GM12864 (cell line): ENCODE data around the gene FIBCD1.

Experiments
- DNase-seq: peaks from one replicate; pipeline ENCODE4 v3.0.0-alpha.2; 2011; ENCODE audit warnings: low read depth
- H3K4me3 ChIP-seq: 2 replicates; pipeline ENCODE4 v1.5.1; 2011; ENCODE audit warnings: mild to moderate bottlenecking, low read depth, low read length, control low read depth
- CTCF ChIP-seq: IDR thresholded peaks from 2 replicates; pipeline ENCODE4 v1.5.1; 2011; ENCODE audit warnings: low read depth, mild to moderate bottlenecking, moderate library complexity, low read length, control low read depth, inconsistent platforms; ENCODE audit errors: missing control alignments

FIBCD1 gene

GRCh38 chr9:130899051-130899748 lies 39.8 kb downstream of the FIBCD1 start:
- DNase-seq, result no peak
- H3K4me3 ChIP-seq, result no peak overlapping the region
- TF ChIP-seq CTCF, result no peak

- no peak for TF ChIP-seq CTCF
- no peak overlapping the region for H3K4me3 ChIP-seq
- no peak for DNase-seq
Measured at GRCh38 chr9:130898552-130898852, 40.5 kb downstream of the FIBCD1 start.

- DNase-seq, result no peak
- no peak for TF ChIP-seq CTCF
- no peak overlapping the region for H3K4me3 ChIP-seq
Measured at GRCh38 chr9:130897848-130898551, 41.0 kb downstream of the FIBCD1 start.

GRCh38 chr9:130897105-130897751 lies 41.8 kb downstream of the FIBCD1 start:
- no peak for DNase-seq
- H3K4me3 ChIP-seq, result no peak overlapping the region

GRCh38 chr9:130896233-130897014 lies 42.6 kb downstream of the FIBCD1 start, which contains the start of gene QRFP:
Gene QRFP, minus strand, starts transcription at chr9:130896812. Its CDS starts 2,974 bp downstream, at chr9:130893838.
- peak; percentile 54 for TF ChIP-seq CTCF
- H3K4me3 ChIP-seq, result no peak within 1 kb of the TSS
- no peak for DNase-seq

More at GRCh38 chr9:130897105-130897751, 41.8 kb downstream of the FIBCD1 start:
- TF ChIP-seq CTCF, result no peak

- H3K4me3 ChIP-seq, result no peak overlapping the region
- no peak for DNase-seq
- no peak for TF ChIP-seq CTCF
Measured at GRCh38 chr9:130895481-130896232, 43.4 kb downstream of the FIBCD1 start.
